B cell (primary cell): ENCODE measurements around the gene RAB9A.

Experiments
- CTCF ChIP-seq: fragments of 200-600 bp; IDR thresholded peaks from one replicate; pipeline ENCODE4 v1.8.0; 2022; ENCODE audit warnings: antibody characterized with exemption, mild to moderate bottlenecking
- EZH2 ChIP-seq: IDR thresholded peaks from 2 replicates; pipeline ENCODE4 v1.6.1; 2012; ENCODE audit warnings: borderline replicate concordance, low read depth, mild to moderate bottlenecking, moderate library complexity, low read length; ENCODE audit not compliant: insufficient read depth, poor library complexity, severe bottlenecking

DNA sequence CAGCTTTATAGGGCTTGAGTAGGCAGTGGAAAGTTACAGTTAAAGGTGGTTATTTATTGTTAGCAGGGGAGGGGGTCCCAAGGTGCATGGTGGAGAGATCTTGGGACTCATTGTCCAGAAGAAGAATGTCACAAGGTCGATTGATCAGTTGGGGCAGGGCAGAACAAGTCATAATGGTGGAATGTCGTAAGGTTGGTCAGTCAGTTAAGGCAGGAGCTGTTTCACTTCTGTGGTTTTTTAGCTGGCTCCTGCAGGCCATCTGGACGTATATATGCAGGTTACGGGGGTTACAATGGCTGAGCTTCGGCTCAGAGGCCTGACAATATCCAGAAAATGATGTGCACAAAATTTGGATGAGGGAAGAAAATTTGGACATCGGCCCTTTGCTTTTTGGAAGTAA, 52.8 kb downstream of the RAB9A start:
- TF ChIP-seq CTCF (no peak), EZH2 (no peak)
